Activated gamma-delta T cell treated with anti-CD3 and anti-CD28 coated beads, Interleukin-2, amount 50 U/mL, for 16 hours (primary cell): ENCODE data around the gene C11orf87.

ENCODE experiments used
- DNase-seq: peaks from one replicate; pipeline ENCODE4 v3.0.0-alpha.2; 2020; ENCODE audit warnings: low read depth

C11orf87 gene

DNA sequence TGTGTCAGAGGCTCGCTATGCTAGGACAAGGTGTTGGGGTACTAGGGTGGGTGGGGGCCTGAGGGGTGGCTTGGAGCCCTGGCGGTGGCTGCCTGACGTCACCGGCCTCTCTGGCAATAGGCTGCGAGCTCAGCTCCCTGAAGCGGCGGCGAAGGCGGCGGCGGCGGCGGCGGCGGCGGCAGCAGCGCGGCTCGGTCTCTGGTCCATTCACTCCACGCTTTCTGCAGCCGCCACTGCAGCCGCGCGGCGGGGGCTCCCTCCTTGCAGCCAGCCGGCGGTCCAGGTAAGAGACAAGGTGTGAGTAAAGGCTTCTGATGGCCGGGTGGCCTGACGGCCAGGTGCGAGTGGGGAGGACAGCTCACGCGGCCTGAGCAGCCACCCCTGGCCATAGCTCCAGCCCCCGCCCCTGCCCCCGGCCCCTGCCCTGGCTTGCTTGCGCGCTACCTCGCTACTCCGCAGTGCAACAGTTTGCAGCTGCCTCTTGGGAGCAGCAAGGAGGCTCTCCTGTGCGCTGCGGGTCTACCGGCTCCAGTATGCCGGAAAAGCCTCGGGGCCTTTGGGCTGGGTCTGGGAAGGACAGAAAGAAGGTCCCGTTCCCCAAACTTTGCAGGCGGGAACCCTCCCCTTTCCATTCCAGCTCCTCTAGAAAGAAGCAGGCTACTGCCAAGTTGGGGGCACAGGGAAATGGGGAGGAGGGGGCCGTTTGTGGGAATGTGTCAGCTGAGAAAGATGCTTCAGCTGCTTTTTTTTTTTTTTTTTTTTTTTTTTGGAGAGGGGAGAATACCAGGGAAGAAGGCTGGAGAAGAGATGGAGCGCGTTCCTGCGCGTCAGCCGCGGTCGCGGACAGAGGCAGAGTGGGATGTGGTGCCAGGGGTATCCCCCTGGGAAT, at the start of gene C11orf87:
Gene C11orf87 (plus strand): TSS at position 210 of the 889 bp plus-strand sequence. CDS start 1,444 bp downstream, outside the sequence.
- no peak for DNase-seq

DNA sequence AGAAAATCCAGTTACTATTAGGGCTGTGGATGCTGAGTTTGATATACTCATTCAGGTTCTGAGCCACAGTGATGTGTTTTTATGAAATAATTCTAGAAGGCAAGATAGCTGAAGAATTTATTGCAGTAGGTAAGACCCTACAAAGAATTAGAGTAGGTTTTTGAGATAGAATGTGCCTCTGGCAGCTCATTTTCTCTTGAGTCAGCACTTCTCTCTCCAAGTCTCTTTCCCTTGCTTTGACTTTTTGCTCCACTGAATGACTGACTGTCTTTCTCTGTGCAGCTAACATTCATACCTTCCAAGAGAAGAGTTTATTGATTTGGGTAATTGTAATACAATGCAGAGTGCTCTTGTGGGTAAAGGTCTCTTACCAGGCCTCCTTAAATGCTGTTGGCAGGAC, 48.0 kb upstream of the C11orf87 start:
- no peak for DNase-seq

DNA sequence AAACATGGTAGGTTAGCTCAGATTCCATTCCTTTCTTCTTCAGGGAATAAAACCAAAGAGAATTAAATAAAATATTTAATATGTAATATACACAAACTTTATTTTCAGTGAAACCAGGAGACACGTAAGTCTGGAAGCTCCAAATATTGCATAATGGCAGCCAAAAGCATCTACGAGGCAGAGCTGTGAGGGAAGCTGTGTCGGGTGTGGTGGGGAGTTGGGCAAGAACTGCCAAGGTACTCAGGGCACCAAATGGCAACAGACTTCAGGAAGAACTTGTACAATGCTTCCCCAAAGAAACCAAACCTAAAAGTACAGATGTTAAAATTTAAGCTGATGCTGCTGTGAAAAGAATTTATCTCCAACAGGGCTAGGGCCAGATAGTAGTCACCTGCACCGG, 47.5 kb upstream of the C11orf87 start:
- no peak for DNase-seq

DNA sequence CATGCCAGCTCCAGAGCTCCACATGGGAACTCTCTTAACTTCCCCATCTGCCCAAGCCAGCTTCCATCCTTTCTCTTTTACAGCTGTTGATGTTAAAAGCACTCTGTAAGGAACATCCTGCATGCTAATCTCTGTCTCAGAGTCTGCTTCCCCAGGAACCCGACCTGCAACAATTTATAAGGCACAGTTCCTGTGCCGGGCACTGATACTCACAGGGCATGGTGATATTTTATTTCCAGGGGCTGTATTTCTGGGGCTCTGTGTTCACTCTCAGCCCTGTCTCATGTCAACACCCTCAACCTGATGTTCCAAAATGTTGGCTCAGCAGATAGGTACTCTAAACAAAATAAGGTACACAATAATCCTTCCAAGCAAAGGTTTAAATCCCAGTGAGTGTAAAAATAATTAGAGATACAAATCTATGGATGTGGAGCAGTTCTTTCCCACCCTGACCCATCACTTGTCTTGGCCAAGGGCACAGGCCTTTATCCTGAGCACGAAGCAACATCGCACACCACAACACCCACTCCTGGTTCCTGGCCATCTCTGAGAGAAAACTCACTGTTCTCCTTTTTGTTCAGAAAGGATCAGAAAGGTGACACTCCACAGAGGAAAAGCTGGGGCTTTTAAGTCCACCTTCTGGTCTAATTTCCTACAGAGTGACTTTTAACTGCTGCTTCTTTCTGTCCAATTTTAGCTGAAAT, 44.8 kb upstream of the C11orf87 start:
- DNase-seq, result no peak

DNA sequence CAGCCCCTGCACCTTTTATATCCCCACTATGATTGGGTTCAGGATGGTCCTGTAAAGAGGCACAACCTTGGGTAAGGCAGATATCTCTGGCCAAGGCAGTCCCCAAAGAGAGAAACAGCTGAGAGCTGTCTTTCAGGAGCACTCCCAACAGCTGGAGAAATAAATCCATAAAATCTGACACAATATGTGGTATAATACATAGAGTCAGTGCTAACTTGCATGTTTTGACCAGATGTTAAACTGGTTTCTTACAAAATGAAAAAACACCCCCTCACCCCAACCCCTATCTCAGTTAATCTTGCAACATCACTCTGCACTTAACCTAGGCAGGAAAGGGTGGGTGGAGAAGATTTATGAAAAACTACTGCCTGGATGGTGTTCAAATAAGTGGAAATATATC, 44.0 kb upstream of the C11orf87 start:
- DNase-seq, result no peak

DNA sequence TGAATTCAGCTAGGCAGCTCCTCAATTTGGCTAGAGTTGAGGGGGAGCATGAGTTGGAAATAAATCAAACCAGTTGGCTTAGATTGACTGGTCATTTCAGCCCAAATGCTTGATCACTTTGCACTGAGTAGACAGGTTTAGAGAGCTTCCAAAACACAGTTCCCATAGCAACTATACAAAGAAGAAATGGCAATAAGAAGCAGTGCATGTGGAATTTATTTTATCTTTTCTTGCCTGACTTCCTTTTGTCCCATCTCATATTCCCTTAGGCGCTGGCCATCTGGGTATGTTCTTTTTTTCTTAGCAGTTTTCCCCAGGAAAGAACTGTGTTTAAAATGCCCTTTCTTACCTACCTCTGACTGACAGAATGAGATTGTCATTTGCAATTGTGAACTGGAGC, 38.7 kb upstream of the C11orf87 start:
- DNase-seq, result no peak

DNA sequence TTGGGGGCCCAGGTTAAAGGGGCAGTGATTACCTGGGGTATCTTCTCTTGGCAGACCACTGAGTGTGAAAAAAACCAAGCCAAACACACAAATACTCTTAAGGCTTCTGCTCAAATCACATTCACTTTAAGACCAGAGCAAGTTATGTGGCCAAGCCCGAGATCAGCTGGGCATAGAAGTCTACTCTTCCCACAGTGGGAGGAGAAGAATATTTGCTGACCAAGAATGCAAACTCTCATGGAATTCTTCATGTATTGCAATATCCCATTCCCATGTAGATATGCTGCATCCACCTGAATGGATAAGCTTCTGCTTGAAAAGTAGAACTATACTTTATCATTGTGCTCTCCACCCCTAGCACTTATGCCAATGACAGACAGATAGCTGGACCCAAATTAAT, 37.1 kb upstream of the C11orf87 start:
- DNase-seq, result no peak

DNA sequence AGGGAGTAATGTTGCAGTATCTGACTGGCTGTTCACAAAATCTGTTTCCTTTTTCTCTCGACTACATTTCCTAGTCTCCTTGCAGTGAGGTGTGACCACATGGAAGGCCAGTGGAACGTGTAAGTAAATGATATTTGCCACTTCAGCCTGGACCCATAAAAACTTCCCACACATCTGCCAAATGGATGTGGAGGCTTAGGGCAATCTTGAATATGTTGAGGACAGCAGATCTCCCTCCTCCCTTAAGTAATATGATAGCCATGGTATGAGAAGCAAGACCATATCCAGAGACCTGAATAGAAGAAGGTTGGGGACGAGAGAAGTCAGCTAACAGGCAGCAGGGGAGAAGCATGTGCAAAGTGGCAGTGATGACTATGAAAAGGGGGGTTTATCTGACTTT, 33.0 kb upstream of the C11orf87 start:
- DNase-seq, result no peak

DNA sequence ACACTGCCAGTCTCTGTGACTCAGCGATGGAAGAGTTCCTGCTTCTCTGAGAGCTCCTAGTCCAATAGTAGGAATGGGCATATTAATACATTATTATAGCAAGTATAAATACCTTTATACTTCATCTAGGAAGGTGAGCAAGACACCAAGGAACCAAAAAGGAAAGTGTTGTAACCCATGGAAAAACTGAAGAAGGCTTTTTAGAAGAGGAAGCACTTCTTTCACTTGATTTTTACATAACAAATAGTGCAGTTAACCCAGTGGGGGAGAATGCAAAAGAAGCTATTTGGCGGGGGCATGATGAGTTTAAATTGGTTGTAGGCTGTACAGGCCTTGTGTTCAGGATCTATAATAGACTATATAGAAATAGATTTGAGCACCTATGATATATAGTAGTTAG, 31.2 kb upstream of the C11orf87 start:
- no peak for DNase-seq

DNA sequence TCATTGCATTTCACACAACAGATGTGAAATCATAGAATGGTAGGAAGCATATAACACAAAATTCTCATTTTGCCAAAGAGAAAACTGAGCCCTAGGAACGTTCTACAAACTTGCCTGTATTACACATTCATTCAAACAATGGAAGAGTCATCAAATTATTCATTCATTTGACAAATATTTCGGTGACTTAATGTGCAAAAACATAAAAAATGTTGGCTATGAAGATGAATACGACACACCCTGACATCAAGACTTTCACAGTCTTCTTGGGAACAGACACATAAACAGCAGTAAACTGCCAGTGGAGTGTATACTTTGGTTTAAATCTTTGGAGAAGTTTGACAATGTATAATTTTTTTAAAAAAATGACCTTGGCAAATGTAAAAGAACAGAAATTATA, 20.4 kb upstream of the C11orf87 start:
- no peak for DNase-seq

DNA sequence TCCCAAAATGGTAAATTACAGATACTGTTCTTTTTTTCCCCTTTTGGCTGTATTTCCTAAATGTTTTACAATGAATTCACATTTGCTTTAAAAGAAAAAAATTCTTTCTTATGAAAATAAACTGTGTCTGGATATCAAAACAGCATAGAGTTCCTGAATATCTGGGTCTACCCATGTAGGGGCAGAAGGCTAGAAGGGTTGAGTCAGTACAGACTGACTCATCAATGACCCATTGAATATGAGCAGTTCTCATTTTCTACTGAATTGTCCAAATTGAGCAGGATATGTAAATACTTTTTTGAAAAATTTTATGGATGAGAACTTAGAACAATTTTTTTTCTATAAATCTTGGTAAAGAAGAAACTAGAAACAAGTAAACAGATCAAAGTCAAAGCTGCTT, 16.3 kb upstream of the C11orf87 start:
- DNase-seq, result no peak

DNA sequence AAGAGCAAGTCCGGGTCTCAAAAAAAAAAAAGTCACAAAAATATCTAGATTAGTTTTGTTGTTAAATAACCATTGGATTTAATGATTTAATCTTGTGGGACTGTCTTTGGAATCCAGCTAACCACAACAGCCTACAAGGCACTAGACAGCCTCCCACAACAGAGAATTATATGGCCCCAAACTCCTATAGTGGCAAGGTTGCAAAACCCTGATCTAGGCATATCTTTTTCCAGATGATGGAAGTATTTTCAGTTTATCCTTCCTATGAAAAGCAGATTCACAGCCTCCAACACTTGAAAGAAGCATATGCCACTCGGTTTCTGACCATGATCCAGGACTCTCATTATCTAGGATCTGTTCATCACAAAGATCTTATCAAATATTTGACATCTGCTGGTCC, 5.4 kb upstream of the C11orf87 start:
- no peak for DNase-seq

DNA sequence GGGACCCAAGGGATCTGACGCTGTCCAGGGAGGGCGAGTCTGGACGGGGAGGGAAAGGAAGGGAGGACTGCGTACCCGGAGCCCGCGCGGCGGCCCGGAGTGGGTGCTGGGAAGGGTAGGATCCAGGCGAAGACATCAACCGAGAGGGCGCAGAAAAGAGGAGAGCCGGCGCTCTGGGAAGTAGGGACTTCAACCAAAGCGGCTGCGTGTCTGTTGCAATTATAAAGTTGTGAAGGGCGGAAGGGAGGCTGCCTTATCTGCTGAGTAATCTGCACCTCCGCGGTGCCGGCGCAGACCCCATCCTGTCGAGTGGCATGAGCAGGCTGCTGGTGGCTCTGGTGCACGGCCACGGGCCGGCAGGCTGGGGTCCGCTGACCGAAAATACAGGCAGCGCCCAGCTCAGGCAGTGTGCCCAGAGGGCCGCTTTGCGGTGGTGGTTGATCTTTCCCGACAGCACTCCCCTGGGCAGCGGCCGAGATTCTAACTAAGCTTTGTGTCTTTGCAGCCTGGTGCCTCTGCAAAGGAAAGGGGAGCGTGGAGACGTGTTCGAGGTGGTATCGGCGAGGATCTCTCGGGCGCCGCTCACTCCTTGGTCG, 978 bp downstream of the C11orf87 start:
- DNase-seq, result no peak

DNA sequence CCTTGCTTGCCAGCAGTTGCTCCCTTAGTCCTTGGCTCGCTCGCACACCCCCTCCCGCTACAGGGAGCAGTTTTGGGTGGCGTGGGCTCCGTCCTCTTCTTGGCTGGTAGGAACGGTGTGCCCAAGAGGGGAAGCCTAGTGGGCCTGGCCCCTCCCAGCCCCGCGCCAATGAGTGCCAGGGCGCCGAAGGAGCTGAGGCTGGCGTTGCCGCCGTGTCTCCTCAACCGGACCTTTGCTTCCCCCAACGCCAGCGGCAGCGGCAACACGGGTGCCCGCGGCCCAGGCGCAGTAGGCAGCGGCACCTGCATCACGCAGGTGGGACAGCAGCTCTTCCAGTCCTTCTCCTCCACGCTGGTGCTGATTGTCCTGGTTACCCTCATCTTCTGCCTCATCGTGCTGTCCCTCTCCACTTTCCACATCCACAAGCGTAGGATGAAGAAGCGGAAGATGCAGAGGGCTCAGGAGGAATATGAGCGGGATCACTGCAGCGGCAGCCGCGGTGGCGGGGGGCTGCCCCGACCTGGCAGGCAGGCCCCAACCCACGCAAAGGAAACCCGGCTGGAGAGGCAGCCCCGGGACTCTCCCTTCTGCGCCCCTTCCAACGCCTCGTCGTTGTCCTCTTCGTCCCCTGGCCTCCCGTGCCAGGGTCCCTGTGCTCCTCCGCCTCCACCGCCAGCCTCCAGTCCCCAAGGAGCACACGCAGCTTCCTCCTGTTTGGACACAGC, 1.6 kb downstream of the C11orf87 start:
- DNase-seq, result no peak

DNA sequence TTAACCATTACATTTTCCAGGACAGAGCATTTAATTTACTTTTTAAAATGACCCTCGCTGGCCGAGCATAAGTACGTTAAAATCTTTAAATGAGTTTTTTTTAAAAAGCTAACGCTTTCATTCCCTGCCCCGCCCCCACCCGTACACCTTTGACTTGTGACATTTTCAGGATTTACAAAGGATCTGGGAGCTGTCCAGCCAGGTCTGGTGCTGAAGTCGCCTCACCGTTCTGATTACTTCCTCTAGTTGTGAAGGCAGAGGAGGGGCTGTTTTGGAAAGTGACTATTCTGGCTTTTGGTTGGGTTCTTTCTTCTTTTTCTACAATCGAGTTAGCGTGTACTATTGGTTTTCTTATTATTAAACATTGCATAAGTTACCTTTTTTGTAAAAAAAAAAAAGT, 2.9 kb downstream of the C11orf87 start:
- no peak for DNase-seq

DNA sequence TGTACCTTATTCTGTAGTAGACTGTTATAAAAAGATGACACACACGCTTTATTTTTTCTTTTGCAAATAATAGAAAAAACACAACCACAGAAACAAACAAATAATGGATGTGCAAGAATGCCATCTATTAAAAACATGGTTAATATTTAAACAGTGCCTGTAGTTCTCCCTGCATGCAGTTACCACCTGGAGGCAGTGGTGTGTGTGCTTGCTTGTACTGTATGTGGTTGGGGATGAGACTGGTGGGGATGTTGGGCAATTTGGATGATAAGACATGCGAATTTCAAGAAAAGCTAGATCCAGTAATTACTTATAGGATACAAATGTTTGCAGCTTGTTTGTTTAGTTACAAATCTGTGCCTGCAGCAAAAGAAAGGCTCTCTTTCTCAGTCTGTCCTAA, 3.6 kb downstream of the C11orf87 start:
- DNase-seq, result no peak

DNA sequence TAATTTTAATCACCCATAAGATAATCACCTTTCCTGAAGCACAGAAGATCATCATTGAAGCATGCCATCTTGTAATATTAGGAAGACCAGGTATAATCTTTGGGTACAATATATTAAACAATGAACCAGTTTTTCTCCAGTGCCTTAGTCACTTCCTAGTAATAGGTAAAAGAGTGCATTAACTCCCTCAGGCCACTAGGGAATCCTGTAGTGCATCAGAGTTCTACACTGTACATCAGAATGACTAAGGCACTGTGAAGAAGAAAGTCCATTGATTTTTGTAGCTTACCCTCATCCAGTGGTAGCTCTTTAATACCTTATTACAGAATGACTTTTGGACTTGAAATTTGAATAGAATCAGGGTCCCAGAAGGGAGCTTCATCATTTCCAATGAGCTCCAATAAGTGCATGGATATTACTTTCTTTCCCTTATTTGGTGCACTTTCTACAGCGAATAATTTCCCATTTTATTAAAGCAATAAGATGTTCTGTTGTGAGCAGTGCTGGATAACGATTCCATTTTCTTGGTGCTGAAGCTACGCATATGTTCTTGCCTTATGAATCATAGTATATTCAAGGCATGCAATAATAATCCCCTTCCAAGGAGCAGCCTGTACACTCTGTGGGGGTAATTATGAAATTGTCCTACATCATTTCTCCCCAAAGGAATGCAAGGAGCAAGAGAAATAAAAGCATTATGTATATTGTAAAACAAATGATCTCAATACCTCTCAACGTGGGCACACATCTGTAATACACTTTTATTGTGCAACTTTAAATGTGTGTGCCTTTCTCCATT, 4.7 kb downstream of the C11orf87 start:
- no peak for DNase-seq

DNA sequence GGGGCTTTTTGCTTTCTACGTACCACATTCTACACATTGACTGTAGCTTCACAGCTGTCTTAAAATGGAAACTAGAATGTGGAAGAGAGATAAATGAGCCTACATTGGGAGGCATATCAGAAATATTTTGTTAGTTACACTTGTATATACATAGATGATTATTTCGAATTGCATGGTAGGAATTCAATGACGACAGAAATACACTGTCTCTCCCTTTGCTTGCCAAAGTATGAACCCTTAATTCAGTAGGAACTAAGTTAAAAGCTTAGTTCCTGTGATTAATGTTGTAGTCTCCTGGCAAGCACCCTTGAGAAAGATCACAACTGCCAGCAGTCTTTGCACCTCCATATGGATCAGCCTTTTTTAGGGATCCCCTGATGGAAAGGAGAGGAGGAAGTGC, 10.1 kb downstream of the C11orf87 start:
- DNase-seq, result no peak

DNA sequence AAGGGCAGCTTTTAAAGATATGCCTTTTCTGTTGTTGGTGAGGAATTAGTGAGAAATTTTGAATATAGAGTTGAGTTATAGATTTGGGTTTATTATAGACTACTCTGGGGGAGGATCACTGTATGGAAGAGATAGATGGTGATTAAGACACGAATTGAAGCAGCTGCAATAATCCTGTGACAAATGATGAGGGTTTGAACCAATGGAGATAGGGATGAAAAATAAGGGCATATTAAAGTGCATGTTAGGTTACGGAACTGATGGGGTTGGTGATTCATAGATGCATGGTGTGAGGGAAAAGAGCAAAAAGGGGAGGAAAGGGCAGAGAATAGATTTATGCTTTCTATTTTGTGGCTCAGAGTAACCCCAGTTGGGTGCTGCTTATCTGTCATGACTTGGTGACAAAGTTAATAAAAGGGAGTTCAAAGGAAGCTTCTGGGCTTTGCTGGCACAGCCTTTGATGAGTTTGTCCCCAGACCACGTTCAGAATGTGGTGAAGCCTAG, 11.8 kb downstream of the C11orf87 start:
- no peak for DNase-seq

DNA sequence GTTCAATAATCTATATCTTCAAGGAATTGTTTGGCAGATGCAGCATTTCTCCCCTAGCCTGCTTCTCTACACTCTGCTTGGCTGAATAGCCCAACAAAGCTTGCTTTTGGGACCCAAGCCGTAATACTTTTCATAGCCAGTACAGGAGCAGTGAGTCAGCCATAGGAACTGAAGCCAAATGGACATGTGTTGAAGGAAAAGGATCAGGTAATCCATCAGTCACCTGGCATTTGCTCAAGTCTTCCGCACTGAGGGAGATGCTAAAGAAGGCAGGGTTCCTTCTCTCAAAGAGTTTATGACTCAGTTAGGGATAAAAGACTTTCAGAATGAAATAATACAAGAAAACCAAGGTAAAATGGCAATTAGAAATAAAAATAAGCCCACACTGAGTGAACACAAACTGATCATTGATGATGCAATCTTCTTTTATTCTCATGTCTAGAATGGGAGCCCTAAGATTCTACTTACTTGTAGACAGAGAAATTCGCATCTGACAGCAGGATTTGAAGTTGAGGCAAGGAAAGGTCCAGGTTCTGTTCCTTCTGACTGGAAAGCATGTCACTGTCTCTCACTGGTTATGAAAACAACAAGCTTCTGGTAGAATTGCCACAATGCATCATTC, 13.2 kb downstream of the C11orf87 start:
- no peak for DNase-seq

DNA sequence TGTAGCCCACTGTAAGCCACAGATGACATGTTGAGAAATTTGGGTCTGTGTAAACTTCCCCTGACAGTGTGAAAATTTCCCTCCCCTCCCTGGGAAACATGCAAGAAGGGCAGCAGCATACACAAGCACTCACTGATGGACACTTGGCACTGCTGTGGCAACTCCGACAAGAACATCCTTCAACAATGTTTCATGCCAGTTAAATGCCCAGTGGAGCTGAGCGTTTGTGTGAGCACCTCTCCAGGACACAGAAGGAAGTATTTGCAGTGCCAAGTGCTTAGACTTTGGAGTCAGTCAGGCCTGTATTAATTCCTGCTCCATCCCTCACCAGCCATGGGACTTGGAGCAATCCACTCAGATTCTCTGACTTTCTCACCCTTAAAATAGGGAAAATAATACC, 17.7 kb downstream of the C11orf87 start:
- DNase-seq, result no peak
